ENCODE results near the gene CAPN5. TPM values are rescaled to one million over a fixed set of nuclear protein-coding genes. Genes with fewer than 3 reads are reported as not detected.

The CAPN5 gene
- total RNA-seq, 2 donors from 2014 or later = 0.89 to 2.5 TPM

DNA sequence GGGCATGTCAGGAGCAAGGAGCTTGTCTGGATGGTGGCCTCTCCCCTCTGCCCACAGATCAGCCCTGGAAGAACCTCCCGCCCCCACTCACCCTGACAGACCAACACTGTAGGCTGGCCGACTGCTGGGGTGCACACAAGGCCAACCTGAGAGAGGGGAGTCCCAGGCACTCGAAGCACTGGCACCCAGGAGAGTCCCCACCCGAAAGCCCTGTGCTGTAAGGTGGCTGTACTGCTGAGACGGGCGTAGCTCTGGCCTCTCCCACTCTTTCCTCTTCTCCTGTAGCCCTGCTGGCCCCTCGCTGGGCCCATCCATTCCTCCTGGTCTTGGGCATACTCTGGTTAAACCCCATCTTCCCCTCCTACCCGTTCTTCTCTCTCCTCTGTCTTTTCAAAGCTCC, 101.0 kb downstream of the CAPN5 start:
- H3K9me3 Mint-ChIP-seq = no peaks in the 10 kb centered on the region
- no peak for DNase-seq (ENCODE audit: low spot score in 2 of 2)
- no peak overlapping the region for H3K27ac Mint-ChIP-seq
- no peaks in the 10 kb centered on the region for H3K36me3 Mint-ChIP-seq
- no peak for ATAC-seq

DNA sequence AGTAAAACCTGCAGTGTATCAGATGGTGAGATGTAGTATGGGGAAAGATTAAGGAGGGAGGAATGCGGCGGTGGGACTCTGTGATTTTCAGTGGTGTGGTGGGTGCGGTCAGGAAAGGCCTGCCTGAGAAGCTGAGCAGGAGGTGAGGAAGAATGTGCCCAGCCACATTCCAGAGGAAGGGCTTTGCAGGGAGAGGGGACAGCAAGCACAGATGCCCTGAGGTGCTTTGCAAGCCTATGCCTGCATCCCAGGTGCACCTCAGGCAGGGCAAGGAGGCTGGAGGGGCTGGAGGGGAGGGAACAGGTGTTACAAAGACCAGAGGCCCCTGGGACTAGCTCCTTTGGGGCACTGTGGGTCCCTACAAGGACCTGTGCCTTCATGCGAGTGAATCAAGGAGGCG, 103.3 kb downstream of the CAPN5 start:
- H3K9me3 Mint-ChIP-seq = no peaks in the 10 kb centered on the region
- no peaks in the 10 kb centered on the region for H3K36me3 Mint-ChIP-seq
- H3K27ac Mint-ChIP-seq = peak overlapping the region in 1 of 2 donors; percentile 15
- DNase-seq (ENCODE audit: low spot score in 2 of 2) (no peak), ATAC-seq (no peak)

GRCh38 chr11:77171254-77171653, 104.5 kb downstream of the CAPN5 start:
- no peaks in the 10 kb centered on the region for H3K9me3 Mint-ChIP-seq
- no peak overlapping the region for H3K27ac Mint-ChIP-seq
- DNase-seq (ENCODE audit: low spot score in 2 of 2) = no peak
- H3K36me3 Mint-ChIP-seq = no peaks in the 10 kb centered on the region
- ATAC-seq = no peak

- ATAC-seq (no peak), DNase-seq (ENCODE audit: low spot score in 2 of 2) (no peak)
- H3K9me3 Mint-ChIP-seq = no peaks in the 10 kb centered on the region
- no peaks in the 10 kb centered on the region for H3K36me3 Mint-ChIP-seq
- no peak overlapping the region for H3K27ac Mint-ChIP-seq
Observed at GRCh38 chr11:77171885-77172665, 105.3 kb downstream of the CAPN5 start.

GRCh38 chr11:77172666-77172982, 105.9 kb downstream of the CAPN5 start:
- no peak overlapping the region for H3K27ac Mint-ChIP-seq
- no peaks in the 10 kb centered on the region for H3K36me3 Mint-ChIP-seq
- ATAC-seq (no peak), DNase-seq (ENCODE audit: low spot score in 2 of 2) (no peak)
- no peaks in the 10 kb centered on the region for H3K9me3 Mint-ChIP-seq

DNA sequence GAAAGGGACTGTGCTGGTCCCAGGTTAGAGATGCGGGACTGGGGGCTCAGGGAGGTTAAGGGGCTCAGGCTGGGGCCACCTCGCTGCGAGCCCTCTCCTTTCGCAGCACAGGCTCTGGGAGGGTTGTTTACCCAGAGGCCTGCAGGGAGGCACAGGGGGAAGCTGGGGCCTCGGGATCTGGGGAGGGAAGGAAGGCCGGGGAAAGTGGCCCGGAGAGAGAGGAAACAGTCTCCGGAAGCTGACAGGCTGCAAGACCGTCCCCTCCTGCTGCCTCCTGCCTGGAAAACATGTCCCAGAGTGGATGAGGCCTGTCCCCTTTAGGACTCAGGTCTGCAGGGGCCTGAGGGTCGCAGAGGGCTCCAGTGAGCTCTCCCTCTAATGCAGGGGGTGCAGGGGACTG, 106.7 kb downstream of the CAPN5 start:
- H3K36me3 Mint-ChIP-seq = no peaks in the 10 kb centered on the region
- no peak for ATAC-seq

GRCh38 chr11:77174559-77174958, 107.8 kb downstream of the CAPN5 start:
- Mint-ChIP-seq H3K27ac (no peak overlapping the region), H3K36me3 (no peaks in the 10 kb centered on the region), H3K9me3 (peaks cover 4 to 5% of the 10 kb centered on the region in 2 donors)
- DNase-seq (ENCODE audit: low spot score in 2 of 2) = no peak
- ATAC-seq = no peak

More for the DNA sequence above, 106.7 kb downstream of the CAPN5 start:
- Mint-ChIP-seq H3K27ac (no peak overlapping the region), H3K9me3 (peaks cover 4 to 5% of the 10 kb centered on the region in 2 donors)
- DNase-seq (ENCODE audit: low spot score in 2 of 2) = no peak

GRCh38 chr11:77175021-77175842, 108.5 kb downstream of the CAPN5 start:
- Mint-ChIP-seq H3K36me3 (no peaks in the 10 kb centered on the region), H3K9me3 (peaks cover 4 to 5% of the 10 kb centered on the region in 2 donors), H3K27ac (peak overlapping the region in 1 of 2 donors; percentile 60)
- ATAC-seq = no peak
- no peak for DNase-seq (ENCODE audit: low spot score in 2 of 2)

Other genes with a start within 250 kb of the CAPN5 start
- 10 to 100 TPM; 10.8 to 24.3 TPM for gene ACER3, start 206.1 kb upstream of the CAPN5 start, total RNA-seq
- not detected for gene B3GNT6, start 32.6 kb upstream of the CAPN5 start, total RNA-seq
- gene OMP, start 35.9 kb downstream of the CAPN5 start, total RNA-seq = not detected
- under 1 TPM in 1 of 2 donors, not detected in 1; 0.32 TPM for gene MYO7A, start 61.3 kb downstream of the CAPN5 start, total RNA-seq
- not detected for gene GDPD4, start 234.7 kb downstream of the CAPN5 start, total RNA-seq

Measured in activated naive CD4-positive, alpha-beta T cell treated with anti-CD3 and anti-CD28 coated beads, Interleukin-2, amount 50 U/mL, for 72 hours (primary cell).